WERI-Rb-1 (cell line): ENCODE data around the gene PYGL.
A peak's percentile ranks its signal among the peaks of the same experiment; 100 is the strongest.

ENCODE experiments used
- DNase-seq: peaks from one replicate; pipeline ENCODE4 v3.0.0-alpha.2; 2020
- H3K27ac ChIP-seq: fragments of 250-450 bp; sonication (Bioruptor Pico); 2 replicates; pipeline ENCODE4 v1.5.1; 2020; ENCODE audit warnings: mild to moderate bottlenecking, moderate library complexity
- H3K27me3 ChIP-seq: fragments of 250-450 bp; sonication (Bioruptor Pico); 2 replicates; pipeline ENCODE4 v1.5.1; 2021; ENCODE audit warnings: mild to moderate bottlenecking, low read depth, moderate library complexity; ENCODE audit not compliant: insufficient read depth, severe bottlenecking
- H3K36me3 ChIP-seq: fragments of 250-450 bp; sonication (Bioruptor Pico); 2 replicates; pipeline ENCODE4 v1.5.1; 2020; ENCODE audit warnings: mild to moderate bottlenecking, moderate library complexity
- H3K4me3 ChIP-seq: 2 replicates; pipeline ENCODE4 v1.5.1; 2011; ENCODE audit warnings: low read depth, mild to moderate bottlenecking, control low read depth, low read length
- H3K9me3 ChIP-seq: fragments of 250-450 bp; sonication (Bioruptor Pico); 2 replicates; pipeline ENCODE4 v1.5.1; 2021; ENCODE audit warnings: mild to moderate bottlenecking, moderate library complexity; ENCODE audit not compliant: severe bottlenecking
- CTCF ChIP-seq: IDR thresholded peaks from 2 replicates; pipeline ENCODE4 v1.5.1; 2011; ENCODE audit warnings: low read depth, mild to moderate bottlenecking, control low read depth, inconsistent platforms, low read length

The PYGL gene

GRCh38 chr14:50882932-50883826 is 61.1 kb downstream of the PYGL start:
- no peaks in the 10 kb centered on the region for H3K27me3 ChIP-seq
- H3K27ac ChIP-seq = no peak overlapping the region
- TF ChIP-seq CTCF = no peak
- H3K36me3 ChIP-seq = no peaks in the 10 kb centered on the region
- no peak for DNase-seq
- no peaks in the 10 kb centered on the region for H3K9me3 ChIP-seq
- no peak overlapping the region for H3K4me3 ChIP-seq

GRCh38 chr14:50875359-50876070 is 68.8 kb downstream of the PYGL start:
- Histone ChIP-seq H3K9me3 (no peaks in the 10 kb centered on the region), H3K27me3 (no peaks in the 10 kb centered on the region), H3K4me3 (no peak overlapping the region), H3K27ac (no peak overlapping the region), H3K36me3 (no peaks in the 10 kb centered on the region)
- DNase-seq = peak; percentile 20
- TF ChIP-seq CTCF = no peak

- TF ChIP-seq CTCF = no peak
- H3K36me3 ChIP-seq = no peaks in the 10 kb centered on the region
- no peak overlapping the region for H3K27ac ChIP-seq
- no peak overlapping the region for H3K4me3 ChIP-seq
- no peaks in the 10 kb centered on the region for H3K9me3 ChIP-seq
- no peak for DNase-seq
- H3K27me3 ChIP-seq = no peaks in the 10 kb centered on the region
Observed at GRCh38 chr14:50874757-50875156, 69.5 kb downstream of the PYGL start.

GRCh38 chr14:50871914-50872732 is 72.2 kb downstream of the PYGL start, which contains the start of gene ABHD12B:
ABHD12B (plus strand) TSS chr14:50872053; CDS start chr14:50872175, 122 bp downstream.
- no peaks in the 10 kb centered on the region for H3K27me3 ChIP-seq
- no peak for TF ChIP-seq CTCF
- no peak within 1 kb of the TSS for H3K27ac ChIP-seq
- DNase-seq = no peak
- no peaks in the 10 kb centered on the region for H3K36me3 ChIP-seq
- H3K4me3 ChIP-seq = no peak within 1 kb of the TSS
- H3K9me3 ChIP-seq = no peaks in the 10 kb centered on the region

GRCh38 chr14:50871228-50871627 is 73.1 kb downstream of the PYGL start:
- no peak for TF ChIP-seq CTCF
- Histone ChIP-seq H3K9me3 (no peaks in the 10 kb centered on the region), H3K4me3 (no peak overlapping the region), H3K27me3 (no peaks in the 10 kb centered on the region), H3K27ac (no peak overlapping the region), H3K36me3 (no peaks in the 10 kb centered on the region)
- no peak for DNase-seq
